Measurements from ENCODE around the gene NUP133.

NUP133 gene

DNA sequence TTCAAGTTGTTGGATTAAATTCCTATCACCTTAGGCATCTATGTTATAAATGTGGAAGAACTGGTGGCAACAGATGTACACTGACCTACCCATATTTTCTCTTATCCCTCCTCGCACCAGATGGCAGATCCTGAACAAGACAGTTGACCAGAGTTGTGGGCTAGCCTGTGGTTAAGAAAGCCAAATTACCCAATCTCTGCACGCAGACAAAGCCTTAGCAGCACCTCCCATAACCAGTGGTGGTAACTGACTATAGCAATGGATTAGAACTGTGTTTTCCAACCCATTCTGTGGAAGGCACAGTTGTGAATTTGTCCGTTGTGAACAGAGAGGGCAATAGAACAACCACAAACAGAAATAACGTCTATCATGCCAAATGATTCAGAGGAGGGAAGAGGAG is 29.8 kb upstream of the NUP133 start:
- DNase-seq (ENCODE audit: extremely low read depth, insufficient read length) = no peak

DNA sequence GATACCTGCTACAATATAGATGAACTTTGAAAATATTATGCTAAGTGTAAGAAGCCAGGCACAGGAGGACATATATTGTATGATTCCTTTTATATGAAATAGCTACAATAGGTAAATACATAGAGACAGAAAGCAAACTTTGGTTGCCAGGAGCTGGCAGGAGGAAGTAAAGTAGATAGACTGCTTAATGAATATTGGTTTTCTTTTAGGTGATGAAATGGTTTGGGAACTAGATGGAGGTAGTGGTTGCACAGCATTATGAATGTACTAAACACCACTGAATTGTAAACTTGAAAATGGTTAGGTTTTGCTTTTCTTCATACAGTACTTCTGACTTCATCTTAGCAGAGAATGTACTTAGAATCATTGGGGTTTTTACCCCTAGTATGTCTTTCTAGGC is 28.8 kb upstream of the NUP133 start:
- H3K36me3 ChIP-seq (ENCODE audit: control insufficient read depth, insufficient read depth, low read length) = peaks cover 4% of the 10 kb centered on the region

More for the DNA sequence above, 29.8 kb upstream of the NUP133 start:
- H3K4me3 ChIP-seq (replicated peaks; ENCODE audit: low read depth, low read length) = no peak overlapping the region
- no peaks in the 10 kb centered on the region for H3K27me3 ChIP-seq (replicated peaks; ENCODE audit: control insufficient read depth, insufficient read depth, low read length)
- TF ChIP-seq, protein P1, sequence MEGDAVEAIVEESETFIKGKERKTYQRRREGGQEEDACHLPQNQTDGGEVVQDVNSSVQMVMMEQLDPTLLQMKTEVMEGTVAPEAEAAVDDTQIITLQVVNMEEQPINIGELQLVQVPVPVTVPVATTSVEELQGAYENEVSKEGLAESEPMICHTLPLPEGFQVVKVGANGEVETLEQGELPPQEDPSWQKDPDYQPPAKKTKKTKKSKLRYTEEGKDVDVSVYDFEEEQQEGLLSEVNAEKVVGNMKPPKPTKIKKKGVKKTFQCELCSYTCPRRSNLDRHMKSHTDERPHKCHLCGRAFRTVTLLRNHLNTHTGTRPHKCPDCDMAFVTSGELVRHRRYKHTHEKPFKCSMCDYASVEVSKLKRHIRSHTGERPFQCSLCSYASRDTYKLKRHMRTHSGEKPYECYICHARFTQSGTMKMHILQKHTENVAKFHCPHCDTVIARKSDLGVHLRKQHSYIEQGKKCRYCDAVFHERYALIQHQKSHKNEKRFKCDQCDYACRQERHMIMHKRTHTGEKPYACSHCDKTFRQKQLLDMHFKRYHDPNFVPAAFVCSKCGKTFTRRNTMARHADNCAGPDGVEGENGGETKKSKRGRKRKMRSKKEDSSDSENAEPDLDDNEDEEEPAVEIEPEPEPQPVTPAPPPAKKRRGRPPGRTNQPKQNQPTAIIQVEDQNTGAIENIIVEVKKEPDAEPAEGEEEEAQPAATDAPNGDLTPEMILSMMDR (IDR thresholded peaks at IDR 0.05; ENCODE audit: insufficient read depth, low read length, poor library complexity, severe bottlenecking) = no peak
- peaks cover 4% of the 10 kb centered on the region for H3K36me3 ChIP-seq (ENCODE audit: control insufficient read depth, insufficient read depth, low read length)

DNA sequence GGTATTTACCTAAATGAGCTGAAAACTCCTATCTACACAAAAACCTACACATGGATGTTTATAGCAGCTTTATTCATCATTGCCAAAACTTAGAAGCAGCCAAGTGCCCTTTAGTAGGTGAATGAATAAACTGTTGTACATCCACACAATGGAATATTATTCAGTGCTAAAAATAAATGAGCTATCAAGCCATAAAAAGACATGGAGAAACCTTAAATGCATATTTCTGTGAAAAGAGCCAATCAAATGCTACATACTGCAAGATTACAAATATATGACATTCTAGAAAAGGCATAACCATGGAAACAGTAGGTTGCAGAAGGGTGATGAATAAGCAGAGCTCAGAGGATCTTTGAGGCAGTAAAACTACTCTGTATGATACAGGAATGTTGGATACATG is 27.1 kb upstream of the NUP133 start:
- no peak overlapping the region for H3K4me3 ChIP-seq (replicated peaks; ENCODE audit: low read depth, low read length)
- TF ChIP-seq, protein P1 (IDR thresholded peaks at IDR 0.05; ENCODE audit: insufficient read depth, low read length, poor library complexity, severe bottlenecking) = no peak
- no peaks in the 10 kb centered on the region for H3K27me3 ChIP-seq (replicated peaks; ENCODE audit: control insufficient read depth, insufficient read depth, low read length)
- H3K36me3 ChIP-seq (ENCODE audit: control insufficient read depth, insufficient read depth, low read length) = peaks cover 4% of the 10 kb centered on the region
- DNase-seq (ENCODE audit: extremely low read depth, insufficient read length) = no peak

More for the DNA sequence above, 28.8 kb upstream of the NUP133 start:
- no peak for DNase-seq (ENCODE audit: extremely low read depth, insufficient read length)
- TF ChIP-seq, protein P1 (IDR thresholded peaks at IDR 0.05; ENCODE audit: insufficient read depth, low read length, poor library complexity, severe bottlenecking) = no peak
- H3K27me3 ChIP-seq (replicated peaks; ENCODE audit: control insufficient read depth, insufficient read depth, low read length) = no peaks in the 10 kb centered on the region
- H3K4me3 ChIP-seq (replicated peaks; ENCODE audit: low read depth, low read length) = no peak overlapping the region

DNA sequence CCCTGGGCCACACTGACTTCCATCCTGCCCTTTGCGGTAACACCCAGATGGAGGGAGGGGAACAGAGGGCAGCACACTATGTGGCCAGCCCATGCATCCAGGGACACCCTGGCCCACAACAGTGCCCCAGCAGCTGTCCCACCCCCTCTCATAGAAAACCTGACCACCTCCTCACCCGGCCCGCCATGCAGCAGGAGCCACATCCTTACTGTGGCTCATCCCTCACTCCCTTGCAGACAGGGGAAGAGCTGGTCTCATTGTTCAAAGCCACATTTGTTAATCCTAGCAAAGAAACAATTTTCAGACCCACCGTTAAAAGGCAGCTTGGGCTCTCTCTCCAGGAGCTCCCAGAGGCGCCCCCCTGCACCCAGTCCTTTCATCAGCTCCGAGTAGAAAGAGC is 23.2 kb upstream of the NUP133 start:
- TF ChIP-seq, protein P1 (IDR thresholded peaks at IDR 0.05; ENCODE audit: insufficient read depth, low read length, poor library complexity, severe bottlenecking) = no peak
- Histone ChIP-seq H3K4me3 (replicated peaks; ENCODE audit: low read depth, low read length) (no peak overlapping the region), H3K36me3 (ENCODE audit: control insufficient read depth, insufficient read depth, low read length) (peaks cover 10% of the 10 kb centered on the region)

DNA sequence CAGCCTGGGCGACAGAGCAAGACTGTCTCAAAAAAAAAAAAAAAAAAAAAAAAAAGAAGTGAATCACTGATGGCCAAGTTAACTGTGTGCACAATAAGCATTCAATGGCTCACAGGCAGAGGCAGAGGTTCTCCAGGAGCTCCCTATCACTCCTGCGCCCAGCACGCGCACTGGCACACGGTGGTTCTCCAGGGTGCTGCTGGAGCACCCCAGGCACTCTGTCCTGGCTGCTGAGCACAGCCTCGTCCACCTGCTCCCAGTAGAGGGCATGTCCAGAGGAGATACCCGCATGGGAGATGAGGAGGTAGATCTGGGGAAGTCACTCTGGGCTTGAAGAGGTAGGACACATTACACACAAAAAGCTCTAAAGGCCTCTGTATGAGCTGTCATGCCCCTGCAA is 21.5 kb upstream of the NUP133 start:
- Histone ChIP-seq H3K27me3 (replicated peaks; ENCODE audit: control insufficient read depth, insufficient read depth, low read length) (no peaks in the 10 kb centered on the region), H3K4me3 (replicated peaks; ENCODE audit: low read depth, low read length) (no peak overlapping the region), H3K36me3 (ENCODE audit: control insufficient read depth, insufficient read depth, low read length) (peaks cover 11% of the 10 kb centered on the region)
- TF ChIP-seq, protein P1 (IDR thresholded peaks at IDR 0.05; ENCODE audit: insufficient read depth, low read length, poor library complexity, severe bottlenecking) = no peak
- no peak for DNase-seq (ENCODE audit: extremely low read depth, insufficient read length)

More for the DNA sequence above, 23.2 kb upstream of the NUP133 start:
- DNase-seq (ENCODE audit: extremely low read depth, insufficient read length) = no peak
- no peaks in the 10 kb centered on the region for H3K27me3 ChIP-seq (replicated peaks; ENCODE audit: control insufficient read depth, insufficient read depth, low read length)

DNA sequence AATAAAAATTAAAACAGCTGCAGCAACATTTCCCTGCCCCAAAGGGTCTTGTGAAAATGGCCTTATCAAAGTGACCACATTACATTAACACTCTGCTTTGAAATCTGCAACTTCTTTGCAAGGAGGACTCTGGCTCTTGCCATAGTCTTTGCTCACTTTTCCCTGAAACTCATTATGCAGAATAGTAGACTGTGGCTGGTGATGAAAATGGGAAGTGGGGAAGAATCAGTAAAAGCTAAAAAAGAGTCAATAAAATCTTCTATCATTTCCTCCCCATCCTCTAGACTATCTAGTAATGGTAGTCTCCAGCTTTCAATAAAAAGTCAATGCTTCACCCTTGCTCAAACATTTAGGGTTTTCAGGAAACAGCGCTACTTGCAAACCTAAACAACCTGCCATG is 18.6 kb upstream of the NUP133 start:
- Histone ChIP-seq H3K4me3 (replicated peaks; ENCODE audit: low read depth, low read length) (no peak overlapping the region), H3K36me3 (ENCODE audit: control insufficient read depth, insufficient read depth, low read length) (peaks cover 13% of the 10 kb centered on the region), H3K27me3 (replicated peaks; ENCODE audit: control insufficient read depth, insufficient read depth, low read length) (no peaks in the 10 kb centered on the region)
- TF ChIP-seq, protein P1 (IDR thresholded peaks at IDR 0.05; ENCODE audit: insufficient read depth, low read length, poor library complexity, severe bottlenecking) = no peak
- DNase-seq (ENCODE audit: extremely low read depth, insufficient read length) = no peak

Measured in GM06990 (cell line).